ENCODE results near the gene ANTXR2. TPM values are rescaled to one million over a fixed set of nuclear protein-coding genes. Genes with fewer than 3 reads are reported as not detected.

ANTXR2 gene
- polyA plus RNA-seq, 1 of the 3 experiments (the other 2 are of a cell fraction) = 48.8 TPM

DNA sequence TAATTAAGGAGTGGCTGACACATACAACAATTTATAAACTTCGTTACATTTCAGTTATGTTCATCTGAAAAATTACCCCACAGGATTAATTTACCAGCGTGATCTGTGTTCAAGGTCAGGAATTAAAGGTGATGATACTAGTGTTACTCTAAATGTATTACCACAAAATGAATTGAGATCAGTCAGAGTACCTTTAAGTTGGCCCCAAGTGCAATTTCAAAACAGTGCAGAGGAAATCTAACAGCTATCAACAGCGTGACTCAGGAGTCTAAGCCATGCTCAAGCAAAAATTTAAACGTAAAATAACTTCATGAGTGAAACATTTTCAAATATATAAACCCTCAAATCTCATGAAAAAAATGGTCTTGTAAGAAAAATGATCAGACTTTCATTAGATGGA lies 18.7 kb downstream of the ANTXR2 start:
- no peak overlapping the region for H3K4me2 ChIP-seq
- H4K20me1 ChIP-seq (ENCODE audit: insufficient read depth) = no peaks in the 10 kb centered on the region
- no peak for DNase-seq
- peaks cover 80 to 97% of the 10 kb centered on the region in 2 experiments for H3K36me3 ChIP-seq (replicated peaks in 1 of 2; ENCODE audit: control insufficient read depth in 1 of 2, insufficient read depth in 2 of 2, low read length in 1 of 2)
- H3F3A ChIP-seq (replicated peaks; ENCODE audit: insufficient read depth) = peaks cover 12% of the 10 kb centered on the region
- H3K27me3 ChIP-seq (ENCODE audit: insufficient read depth) = no peaks in the 10 kb centered on the region
- TF ChIP-seq, protein P1, sequence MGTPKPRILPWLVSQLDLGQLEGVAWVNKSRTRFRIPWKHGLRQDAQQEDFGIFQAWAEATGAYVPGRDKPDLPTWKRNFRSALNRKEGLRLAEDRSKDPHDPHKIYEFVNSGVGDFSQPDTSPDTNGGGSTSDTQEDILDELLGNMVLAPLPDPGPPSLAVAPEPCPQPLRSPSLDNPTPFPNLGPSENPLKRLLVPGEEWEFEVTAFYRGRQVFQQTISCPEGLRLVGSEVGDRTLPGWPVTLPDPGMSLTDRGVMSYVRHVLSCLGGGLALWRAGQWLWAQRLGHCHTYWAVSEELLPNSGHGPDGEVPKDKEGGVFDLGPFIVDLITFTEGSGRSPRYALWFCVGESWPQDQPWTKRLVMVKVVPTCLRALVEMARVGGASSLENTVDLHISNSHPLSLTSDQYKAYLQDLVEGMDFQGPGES (IDR thresholded peaks at IDR 0.05; ENCODE audit: low read depth, low read length) = no peak
- TF ChIP-seq MEF2A (IDR thresholded peaks at IDR 0.05; ENCODE audit: borderline replicate concordance, low read depth) = no peak
- no peak for TF ChIP-seq POLR2AphosphoS5 (IDR thresholded peaks at IDR 0.05; ENCODE audit: low read depth, low read length)
- TF ChIP-seq, protein P2, sequence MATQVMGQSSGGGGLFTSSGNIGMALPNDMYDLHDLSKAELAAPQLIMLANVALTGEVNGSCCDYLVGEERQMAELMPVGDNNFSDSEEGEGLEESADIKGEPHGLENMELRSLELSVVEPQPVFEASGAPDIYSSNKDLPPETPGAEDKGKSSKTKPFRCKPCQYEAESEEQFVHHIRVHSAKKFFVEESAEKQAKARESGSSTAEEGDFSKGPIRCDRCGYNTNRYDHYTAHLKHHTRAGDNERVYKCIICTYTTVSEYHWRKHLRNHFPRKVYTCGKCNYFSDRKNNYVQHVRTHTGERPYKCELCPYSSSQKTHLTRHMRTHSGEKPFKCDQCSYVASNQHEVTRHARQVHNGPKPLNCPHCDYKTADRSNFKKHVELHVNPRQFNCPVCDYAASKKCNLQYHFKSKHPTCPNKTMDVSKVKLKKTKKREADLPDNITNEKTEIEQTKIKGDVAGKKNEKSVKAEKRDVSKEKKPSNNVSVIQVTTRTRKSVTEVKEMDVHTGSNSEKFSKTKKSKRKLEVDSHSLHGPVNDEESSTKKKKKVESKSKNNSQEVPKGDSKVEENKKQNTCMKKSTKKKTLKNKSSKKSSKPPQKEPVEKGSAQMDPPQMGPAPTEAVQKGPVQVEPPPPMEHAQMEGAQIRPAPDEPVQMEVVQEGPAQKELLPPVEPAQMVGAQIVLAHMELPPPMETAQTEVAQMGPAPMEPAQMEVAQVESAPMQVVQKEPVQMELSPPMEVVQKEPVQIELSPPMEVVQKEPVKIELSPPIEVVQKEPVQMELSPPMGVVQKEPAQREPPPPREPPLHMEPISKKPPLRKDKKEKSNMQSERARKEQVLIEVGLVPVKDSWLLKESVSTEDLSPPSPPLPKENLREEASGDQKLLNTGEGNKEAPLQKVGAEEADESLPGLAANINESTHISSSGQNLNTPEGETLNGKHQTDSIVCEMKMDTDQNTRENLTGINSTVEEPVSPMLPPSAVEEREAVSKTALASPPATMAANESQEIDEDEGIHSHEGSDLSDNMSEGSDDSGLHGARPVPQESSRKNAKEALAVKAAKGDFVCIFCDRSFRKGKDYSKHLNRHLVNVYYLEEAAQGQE (IDR thresholded peaks at IDR 0.05; ENCODE audit: low read depth, low read length) = no peak
- no peak for TF ChIP-seq SIN3A (IDR thresholded peaks at IDR 0.05; ENCODE audit: borderline replicate concordance, low read depth, low read length)
- TF ChIP-seq TAF1 (IDR thresholded peaks at IDR 0.05; ENCODE audit: borderline replicate concordance, low read depth, low read length) = no peak
- TF ChIP-seq MXI1 (IDR thresholded peaks at IDR 0.05; ENCODE audit: low read depth, low read length) = no peak
- no peak for TF ChIP-seq CHD2 (IDR thresholded peaks at IDR 0.05; ENCODE audit: low read length, partially characterized antibody)
- no peak for TF ChIP-seq TCF12 (IDR thresholded peaks at IDR 0.05)
- TF ChIP-seq RFX5 (IDR thresholded peaks at IDR 0.05; ENCODE audit: low read length) = no peak
- no peak for TF ChIP-seq NFIC (IDR thresholded peaks at IDR 0.05; ENCODE audit: borderline replicate concordance)
- ChIA-PET POLR2A (no interaction called here), CTCF (no interaction called here)
- H3K27ac ChIP-seq (ENCODE audit: low read depth in 2 of 2, low read length in 1 of 2) = peak overlapping the region; percentile 19 to 85
- no peak overlapping the region for H3K9ac ChIP-seq
- no peaks in the 10 kb centered on the region for H3K9me3 ChIP-seq
- peaks cover 93% of the 10 kb centered on the region for H3K79me2 ChIP-seq (ENCODE audit: insufficient read depth)
- no peak overlapping the region for H3K4me3 ChIP-seq (ENCODE audit: low read depth in 2 of 2, low read length in 1 of 2)
- 83% methylated on average over 4 of the region's 4 CpGs for WGBS (ENCODE audit: low lambda C conversion rate)
- H3K9me2 ChIP-seq = no peaks in the 10 kb centered on the region
- H2AFZ ChIP-seq (ENCODE audit: low read depth) = no peak overlapping the region
- peaks cover 17 to 19% of the 10 kb centered on the region in 2 experiments; a peak in 3 of 4 replicates for H3K4me1 ChIP-seq (ENCODE audit: control insufficient read depth in 1 of 2, insufficient read depth in 2 of 2, low read depth in 1 of 2, low read length in 1 of 2)

DNA sequence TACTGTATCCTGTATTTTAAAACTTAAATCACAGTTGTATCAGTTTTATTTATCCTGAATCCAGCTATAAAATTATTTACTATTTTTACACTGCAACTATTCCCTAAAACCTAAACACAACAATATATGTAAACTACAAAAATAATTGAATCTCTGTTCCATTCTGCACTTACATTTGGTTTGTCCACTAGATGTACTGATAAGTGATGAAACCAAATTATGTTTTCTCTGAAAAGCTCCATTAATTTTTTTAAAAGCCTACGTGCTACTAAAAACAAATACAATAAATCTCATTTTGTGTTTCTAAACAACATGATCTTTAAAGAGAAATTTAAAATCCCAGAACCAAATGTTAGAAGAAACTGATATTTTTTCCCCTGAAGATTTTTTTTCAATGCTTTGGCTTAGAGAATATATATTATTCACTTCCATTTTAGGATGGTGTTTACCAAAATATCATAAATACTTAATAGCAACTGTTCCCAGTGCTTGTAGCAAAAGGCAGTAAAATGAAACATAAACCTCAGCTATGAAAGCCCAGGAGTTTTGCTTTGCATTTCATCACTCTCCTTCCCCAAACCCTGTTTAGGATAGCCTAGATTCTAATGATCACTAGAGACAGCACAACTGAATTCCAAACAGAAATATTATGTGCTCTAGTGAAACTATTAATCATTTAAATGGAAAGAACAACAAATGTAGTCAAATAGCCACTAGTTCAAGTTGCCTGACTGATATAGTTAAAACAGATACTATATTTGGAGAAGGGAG lies 19.7 kb downstream of the ANTXR2 start:
- no peak overlapping the region for H3K4me2 ChIP-seq
- no peak overlapping the region for H3K9ac ChIP-seq
- H3K79me2 ChIP-seq (ENCODE audit: insufficient read depth) = peaks cover 95% of the 10 kb centered on the region
- TF ChIP-seq RFX5 (IDR thresholded peaks at IDR 0.05; ENCODE audit: low read length) (no peak), GATA2 (CRISPR knock-in tag; IDR thresholded peaks at IDR 0.05) (peak; percentile 72), EP300 (IDR thresholded peaks at IDR 0.05; ENCODE audit: borderline replicate concordance in 1 of 2, low read depth in 1 of 2, low read length in 1 of 2) (peak in 1 of 2 experiments; percentile 26; a peak in 1 of 4 replicates)
- H3F3A ChIP-seq (replicated peaks; ENCODE audit: insufficient read depth) = peaks cover 13% of the 10 kb centered on the region
- no peaks in the 10 kb centered on the region for H3K9me3 ChIP-seq
- H3K4me3 ChIP-seq (ENCODE audit: low read depth in 2 of 2, low read length in 1 of 2) = no peak overlapping the region
- H3K27me3 ChIP-seq (ENCODE audit: insufficient read depth) = no peaks in the 10 kb centered on the region
- POLR2A ChIA-PET = interaction anchor here (0.5 to 1.2 kb wide), 2 partner anchors 19 to 1029 kb away, joined by 3 read pairs; partner anchors contain the start of gene ANTXR2
- peak overlapping the region; percentile 19 to 85; a peak in 3 of 4 replicates for H3K27ac ChIP-seq (ENCODE audit: low read depth in 2 of 2, low read length in 1 of 2)
- no peak overlapping the region for H2AFZ ChIP-seq (ENCODE audit: low read depth)
- WGBS (ENCODE audit: low lambda C conversion rate) = 56% methylated on average over 1 of the region's 1 CpG
- peaks cover 85 to 96% of the 10 kb centered on the region in 2 experiments for H3K36me3 ChIP-seq (replicated peaks in 1 of 2; ENCODE audit: control insufficient read depth in 1 of 2, insufficient read depth in 2 of 2, low read length in 1 of 2)
- no peaks in the 10 kb centered on the region for H4K20me1 ChIP-seq (ENCODE audit: insufficient read depth)
- CTCF ChIA-PET = interaction anchor here (1.3 kb wide), 1 partner anchor 163 kb away, joined by 3 read pairs; no protein-coding TSS in a partner anchor
- peaks cover 17 to 19% of the 10 kb centered on the region in 2 experiments; a peak in 3 of 4 replicates for H3K4me1 ChIP-seq (ENCODE audit: control insufficient read depth in 1 of 2, insufficient read depth in 2 of 2, low read depth in 1 of 2, low read length in 1 of 2)
- DNase-seq = no peak
- no peaks in the 10 kb centered on the region for H3K9me2 ChIP-seq
